Fibroblast of mammary gland (primary cell): ENCODE measurements around the gene PCARE.

ENCODE experiments used
- DNase-seq: peaks from one replicate; pipeline ENCODE4 v3.0.0-alpha.2; 2010; ENCODE audit warnings: low read depth
- H3K4me3 ChIP-seq: 2 replicates; pipeline ENCODE4 v1.5.1; 2011; ENCODE audit warnings: low read depth, mild to moderate bottlenecking, low read length, moderate library complexity; ENCODE audit not compliant: control insufficient read depth
- CTCF ChIP-seq: conservative IDR thresholded peaks from 2 replicates; pipeline ENCODE4 v1.5.1; 2011; ENCODE audit warnings: low read depth, low read length, inconsistent platforms; ENCODE audit not compliant: control insufficient read depth, insufficient read depth

The PCARE gene

GRCh38 chr2:29070526-29070925, 3.8 kb downstream of the PCARE start:
- H3K4me3 ChIP-seq = no peak overlapping the region
- no peak for DNase-seq
- no peak for TF ChIP-seq CTCF

GRCh38 chr2:29068513-29068912, 5.8 kb downstream of the PCARE start:
- DNase-seq = no peak
- TF ChIP-seq CTCF = no peak
- no peak overlapping the region for H3K4me3 ChIP-seq

- TF ChIP-seq CTCF = no peak
- no peak for DNase-seq
- H3K4me3 ChIP-seq = no peak overlapping the region
Measured at GRCh38 chr2:29066997-29067605, 7.2 kb downstream of the PCARE start.

GRCh38 chr2:29066271-29066860, 8.0 kb downstream of the PCARE start:
- peak; percentile 69 for DNase-seq
- H3K4me3 ChIP-seq = no peak overlapping the region
- no peak for TF ChIP-seq CTCF

GRCh38 chr2:29065068-29065811, 9.1 kb downstream of the PCARE start:
- DNase-seq = no peak
- H3K4me3 ChIP-seq = no peak overlapping the region
- no peak for TF ChIP-seq CTCF

GRCh38 chr2:29064746-29065067, 9.6 kb downstream of the PCARE start:
- no peak overlapping the region for H3K4me3 ChIP-seq
- no peak for DNase-seq
- no peak for TF ChIP-seq CTCF

- no peak for DNase-seq
- TF ChIP-seq CTCF = no peak
- H3K4me3 ChIP-seq = no peak overlapping the region
Measured at GRCh38 chr2:29064346-29064715, 10.0 kb downstream of the PCARE start.
